Testis (tissue), 2 donors: Measurements from ENCODE around the gene ARL3.

Experiments used
- POLR2A ChIP-seq: fragments of 450-650 bp; IDR thresholded peaks from one replicate; pipeline ENCODE4 v1.6.1; 2017; ENCODE audit warnings: antibody characterized with exemption, mild to moderate bottlenecking, moderate library complexity
- TF ChIP-seq, protein P1 (sequence below), 3 experiments: fragments of 450-650 bp in 2 of 3; fragments of 200-600 bp in 1 of 3; sonication (generic) in 1 of 3; IDR thresholded peaks; one replicate each; pipeline ENCODE4 v1.5.1; 2016 to 2019; ENCODE audit warnings: antibody characterized with exemption in 3 of 3, mild to moderate bottlenecking in 2 of 3, moderate library complexity in 1 of 3

DNA sequence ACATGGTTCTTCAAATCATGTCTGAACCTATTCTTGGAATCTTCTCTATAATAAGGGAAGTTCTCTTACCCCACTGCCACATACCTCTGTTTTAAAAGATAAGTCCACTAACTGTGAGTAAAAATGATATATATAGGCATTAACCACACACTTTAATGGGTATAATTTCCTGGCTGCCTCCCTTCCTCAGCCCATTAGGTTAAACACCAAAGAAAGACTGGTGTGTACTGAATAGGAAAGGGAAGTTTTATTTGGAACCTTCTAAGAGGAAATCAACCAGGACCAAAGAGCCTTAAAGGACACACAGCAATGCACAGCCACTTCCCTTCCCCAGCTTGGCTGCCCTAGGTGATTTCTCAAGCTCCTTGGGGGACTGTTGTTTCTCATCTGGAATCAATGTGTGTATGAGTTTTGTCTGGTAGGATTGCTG lies 24.5 kb upstream of the ARL3 start:
- TF ChIP-seq, protein P1, sequence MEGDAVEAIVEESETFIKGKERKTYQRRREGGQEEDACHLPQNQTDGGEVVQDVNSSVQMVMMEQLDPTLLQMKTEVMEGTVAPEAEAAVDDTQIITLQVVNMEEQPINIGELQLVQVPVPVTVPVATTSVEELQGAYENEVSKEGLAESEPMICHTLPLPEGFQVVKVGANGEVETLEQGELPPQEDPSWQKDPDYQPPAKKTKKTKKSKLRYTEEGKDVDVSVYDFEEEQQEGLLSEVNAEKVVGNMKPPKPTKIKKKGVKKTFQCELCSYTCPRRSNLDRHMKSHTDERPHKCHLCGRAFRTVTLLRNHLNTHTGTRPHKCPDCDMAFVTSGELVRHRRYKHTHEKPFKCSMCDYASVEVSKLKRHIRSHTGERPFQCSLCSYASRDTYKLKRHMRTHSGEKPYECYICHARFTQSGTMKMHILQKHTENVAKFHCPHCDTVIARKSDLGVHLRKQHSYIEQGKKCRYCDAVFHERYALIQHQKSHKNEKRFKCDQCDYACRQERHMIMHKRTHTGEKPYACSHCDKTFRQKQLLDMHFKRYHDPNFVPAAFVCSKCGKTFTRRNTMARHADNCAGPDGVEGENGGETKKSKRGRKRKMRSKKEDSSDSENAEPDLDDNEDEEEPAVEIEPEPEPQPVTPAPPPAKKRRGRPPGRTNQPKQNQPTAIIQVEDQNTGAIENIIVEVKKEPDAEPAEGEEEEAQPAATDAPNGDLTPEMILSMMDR (IDR thresholded peaks at IDR 0.05): no peak
- TF ChIP-seq POLR2A: no peak
